GM20431 (cell line): ENCODE results near the gene TRAF2.
"Not testable (repeated sequence)": the region's sequence is repeated elsewhere in the genome, so short reads cannot be mapped to it uniquely, and the experiment has no call there.

Experiments used
- in situ Hi-C: fragments of 300-500 bp; cut with MseI, MboI; formaldehyde crosslinking; loops from one replicate; pipeline ENCODE4 v1.15.0; 2020; ENCODE audit warnings: low sequenced_read_pairs; ENCODE audit not compliant: unreplicated experiment

Gene TRAF2

GRCh38 chr9:136880651-136881050 is 5.7 kb upstream of the TRAF2 start:
- in situ Hi-C loops = no loop called here

GRCh38 chr9:136881691-136882108 is 4.6 kb upstream of the TRAF2 start:
- in situ Hi-C loops = no loop called here

- in situ Hi-C loops = no loop called here
These were observed 4.0 kb upstream of the TRAF2 start for GRCh38 chr9:136882109-136882946.

- in situ Hi-C loops = not testable (repeated sequence)
These were observed 3.4 kb upstream of the TRAF2 start for GRCh38 chr9:136882947-136883283.

GRCh38 chr9:136883670-136884069 is 2.6 kb upstream of the TRAF2 start:
- in situ Hi-C loops = not testable (repeated sequence)

- in situ Hi-C loops = no loop called here
These were observed 588 bp downstream of the TRAF2 start for GRCh38 chr9:136886610-136887597.

- in situ Hi-C loops = no loop called here
These were observed 2.1 kb downstream of the TRAF2 start for GRCh38 chr9:136888454-136888853.

- in situ Hi-C loops = no loop called here
These were observed 3.5 kb downstream of the TRAF2 start for GRCh38 chr9:136889858-136890257.

- in situ Hi-C loops = no loop called here
These were observed 4.3 kb downstream of the TRAF2 start for GRCh38 chr9:136890661-136891060.

GRCh38 chr9:136896027-136896426 is 9.7 kb downstream of the TRAF2 start:
- in situ Hi-C loops = no loop called here

GRCh38 chr9:136898483-136899100 is 12.3 kb downstream of the TRAF2 start:
- in situ Hi-C loops = no loop called here

- in situ Hi-C loops = no loop called here
These were observed 12.9 kb downstream of the TRAF2 start for GRCh38 chr9:136899196-136899595.

GRCh38 chr9:136900556-136900955 is 14.2 kb downstream of the TRAF2 start:
- in situ Hi-C loops = no loop called here

GRCh38 chr9:136900988-136901515 is 14.7 kb downstream of the TRAF2 start:
- in situ Hi-C loops = no loop called here

GRCh38 chr9:136901516-136902258 is 15.4 kb downstream of the TRAF2 start:
- in situ Hi-C loops = no loop called here

GRCh38 chr9:136902259-136902821 is 16.0 kb downstream of the TRAF2 start:
- in situ Hi-C loops = no loop called here

- in situ Hi-C loops = no loop called here
These were observed 16.8 kb downstream of the TRAF2 start for GRCh38 chr9:136903041-136903554.

- in situ Hi-C loops = no loop called here
These were observed 19.9 kb downstream of the TRAF2 start for GRCh38 chr9:136906266-136906665.
